ENCODE measurements around the gene UQCC3.
"Not testable (repeated sequence)": the region's sequence is repeated elsewhere in the genome, so short reads cannot be mapped to it uniquely, and the experiment has no call there.

UQCC3 gene

DNA sequence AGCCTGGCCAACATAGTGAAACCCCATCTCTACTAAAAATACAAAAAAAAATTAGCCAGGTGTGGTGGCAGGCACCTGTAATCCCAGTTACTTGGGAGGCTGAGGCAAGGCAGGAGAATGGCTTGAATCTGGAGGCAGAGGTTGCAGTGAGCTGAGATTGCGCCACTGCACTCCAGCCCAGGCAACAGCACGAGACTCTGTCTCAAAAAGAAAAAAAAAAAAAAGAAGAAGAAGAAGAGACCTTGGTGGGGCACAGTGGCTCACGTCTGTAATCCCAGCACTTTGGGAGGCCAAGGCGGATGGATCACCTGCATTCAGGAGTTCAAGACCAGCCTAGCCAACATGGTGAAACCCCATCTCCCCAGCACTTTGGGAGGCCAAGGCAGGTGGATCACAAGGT, 32.4 kb downstream of the UQCC3 start:
- DNase-seq (ENCODE audit: low spot score) = not testable (repeated sequence)

DNA sequence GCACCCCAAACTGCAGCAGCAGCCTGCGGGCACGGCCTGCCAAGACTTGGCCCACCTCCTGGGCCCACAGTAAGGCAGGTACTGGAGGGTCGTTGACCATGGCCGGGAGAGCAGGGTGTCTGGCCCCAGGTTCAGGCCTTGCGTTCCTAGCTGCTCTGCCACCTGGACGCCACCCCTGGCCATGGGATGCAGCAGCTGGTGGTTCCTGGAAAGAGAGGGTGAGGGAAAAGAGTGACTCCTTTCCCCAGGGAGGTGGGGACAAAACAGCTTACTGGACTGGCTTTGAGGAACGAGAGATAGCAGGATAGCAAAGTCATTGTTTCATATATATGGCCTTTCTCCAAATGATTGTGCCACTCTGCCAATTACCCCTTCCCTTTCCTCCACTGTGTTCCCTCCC, 33.9 kb downstream of the UQCC3 start:
- peak; percentile 11 for DNase-seq (ENCODE audit: low spot score)

DNA sequence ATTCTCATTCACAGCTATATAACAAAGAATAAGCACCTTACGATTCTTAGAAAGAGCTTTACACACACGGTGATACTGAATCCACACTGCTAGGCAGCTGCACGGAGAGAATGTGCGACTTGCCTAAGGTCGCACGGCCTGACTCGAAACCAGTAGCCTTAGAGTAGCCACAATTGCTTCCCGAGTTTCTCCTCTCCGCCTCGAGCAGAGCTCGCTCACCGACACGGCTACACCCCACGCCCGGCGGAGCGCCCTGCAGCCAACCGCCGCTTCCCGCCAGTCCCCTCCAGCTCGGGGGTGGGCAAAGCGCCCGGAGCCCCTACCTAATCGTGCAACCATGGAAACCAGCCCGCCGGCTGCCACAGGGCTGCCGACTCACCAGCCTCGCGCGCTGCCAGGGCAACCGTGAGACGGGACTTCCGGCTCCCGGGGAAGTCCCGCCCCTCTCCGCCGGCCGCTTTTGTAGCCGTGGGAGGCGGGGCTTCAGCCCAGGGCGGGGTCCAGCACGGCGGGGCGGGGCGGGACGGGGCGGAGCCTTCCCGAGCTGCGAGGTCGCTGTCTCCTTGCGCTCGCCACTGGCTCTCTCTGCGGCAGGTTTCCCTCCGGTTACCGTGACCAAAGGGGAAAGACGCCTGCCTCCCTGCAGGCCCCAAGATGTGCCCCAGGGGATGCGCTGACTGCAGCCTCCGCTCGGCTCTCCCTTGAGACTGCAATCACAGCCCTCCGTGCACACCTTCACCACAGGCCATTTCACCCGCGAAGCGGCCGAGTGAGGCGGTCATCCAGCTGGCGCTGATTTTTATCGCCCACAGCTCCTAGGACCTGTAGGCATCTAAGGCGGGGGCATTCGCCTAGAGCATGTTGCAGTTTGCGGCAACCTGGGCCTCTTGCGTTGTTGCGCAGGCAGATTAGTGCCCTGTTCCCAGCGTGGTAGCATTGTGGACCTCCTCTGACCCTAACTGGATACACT, 34.7 kb downstream of the UQCC3 start:
- peak; percentile 97 for DNase-seq (ENCODE audit: low spot score)

DNA sequence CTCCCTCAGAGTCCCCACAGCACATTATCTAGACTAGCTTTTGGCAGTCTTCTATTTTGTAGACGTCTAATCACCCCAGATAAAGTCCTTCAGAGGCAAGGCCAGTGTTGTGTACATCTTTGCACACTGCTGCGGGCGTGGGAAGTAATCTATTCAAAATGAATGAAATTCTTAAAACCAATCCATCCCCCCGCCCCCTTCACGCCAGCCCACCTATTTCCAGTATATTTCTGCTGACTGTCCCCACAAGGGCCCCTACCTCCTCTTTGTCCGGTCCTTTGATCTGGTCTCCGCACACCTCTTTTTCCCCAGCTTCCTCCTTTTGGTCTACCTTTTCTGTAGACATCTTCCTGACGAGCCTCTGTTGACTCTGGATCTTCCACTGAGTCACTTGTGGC, 35.4 kb downstream of the UQCC3 start:
- peak; percentile 11 for DNase-seq (ENCODE audit: low spot score)

- DNase-seq (ENCODE audit: low spot score) = peak; percentile 91
Measured at GRCh38 chr11:62707277-62707861, 35.9 kb downstream of the UQCC3 start, which contains the start of the genes BSCL2 and GNG3. TSS of gene BSCL2 (minus strand) at chr11:62707424. CDS start at chr11:62707195, 229 bp downstream. TSS of gene GNG3 (plus strand) at chr11:62707676. CDS start at chr11:62708296, 620 bp downstream.

DNA sequence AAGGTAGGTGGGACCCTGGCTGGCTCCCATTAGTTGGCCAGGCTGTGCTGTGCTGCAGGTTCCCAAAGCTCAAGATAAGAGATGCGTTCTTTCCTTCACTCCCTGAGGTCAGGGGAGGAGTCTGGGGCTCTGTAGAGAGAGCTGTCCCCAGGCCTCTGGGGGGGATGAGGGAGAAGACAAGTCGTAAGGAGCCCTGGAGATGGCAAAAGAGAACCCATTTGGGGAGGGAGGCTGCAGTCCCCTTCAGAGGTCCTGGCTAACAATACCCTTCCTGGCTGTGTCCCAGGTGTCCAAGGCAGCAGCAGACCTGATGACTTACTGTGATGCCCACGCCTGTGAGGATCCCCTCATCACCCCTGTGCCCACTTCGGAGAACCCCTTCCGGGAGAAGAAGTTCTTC, 36.9 kb downstream of the UQCC3 start:
- DNase-seq (ENCODE audit: low spot score) = peak; percentile 11

GRCh38 chr11:62708793-62709192, 37.3 kb downstream of the UQCC3 start:
- DNase-seq (ENCODE audit: low spot score) = peak; percentile 18

DNA sequence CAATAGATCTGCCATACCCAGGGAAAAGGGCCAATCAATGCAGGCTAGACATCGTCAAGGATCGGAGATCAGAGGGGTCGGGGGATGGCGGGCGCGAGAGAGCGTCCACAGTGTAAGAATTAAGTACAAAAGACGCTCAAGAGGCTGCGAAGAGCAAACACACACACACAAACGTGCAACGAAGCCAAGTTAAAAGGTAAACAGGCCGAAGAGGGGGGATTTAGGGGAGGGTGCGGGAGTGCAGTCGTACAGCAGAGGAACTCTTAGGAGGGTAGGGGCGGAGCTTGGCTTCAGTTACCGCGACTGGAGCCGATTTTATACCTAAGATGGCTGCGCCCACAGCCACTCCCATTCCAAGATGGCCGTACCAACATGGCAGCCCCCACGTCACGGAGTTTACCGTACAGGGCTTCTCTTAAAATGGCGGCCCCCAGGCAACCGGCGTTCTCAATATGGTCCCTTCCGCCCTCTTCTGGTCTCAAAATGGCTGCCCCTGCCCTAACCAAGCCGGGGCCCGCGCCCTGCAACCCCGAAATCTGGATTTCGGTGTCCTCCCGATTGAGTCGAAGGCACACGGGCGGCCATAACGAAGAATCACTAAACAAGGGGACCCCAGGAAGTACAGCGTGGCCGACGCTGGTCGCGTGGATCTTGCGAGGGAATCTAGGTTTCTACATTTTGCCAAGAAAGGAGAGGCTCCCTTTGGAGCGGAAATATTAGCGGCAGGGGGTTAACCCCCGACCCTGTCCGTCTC, 38.0 kb downstream of the UQCC3 start:
- peak; percentile 99 for DNase-seq (ENCODE audit: low spot score)

GRCh38 chr11:62710001-62710345, 38.5 kb downstream of the UQCC3 start:
- no peak for DNase-seq (ENCODE audit: low spot score)

DNA sequence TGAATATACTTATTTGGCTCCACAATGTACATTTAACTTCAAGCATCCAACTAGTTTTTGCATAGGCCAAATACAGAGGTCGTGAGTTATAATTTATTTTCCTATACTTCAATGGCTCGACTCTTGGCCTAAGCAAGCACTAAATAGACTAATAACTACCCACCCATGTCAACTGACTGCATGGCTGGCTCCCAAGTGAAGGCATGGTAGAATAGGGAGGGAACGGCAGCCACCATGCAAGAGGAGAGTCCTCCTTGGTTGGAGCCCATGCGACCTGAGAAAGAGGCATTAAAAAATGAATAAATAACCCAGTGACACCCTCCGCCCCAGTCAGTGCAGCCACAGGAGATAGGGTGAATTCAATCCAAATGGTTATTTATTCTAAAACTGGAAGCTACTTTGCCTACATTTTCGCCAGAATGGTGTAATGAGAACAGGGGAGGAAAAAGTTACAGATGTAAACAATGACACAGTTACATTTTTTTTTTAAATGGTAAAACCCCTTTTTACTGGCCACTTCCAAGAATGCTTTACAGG, 40.9 kb downstream of the UQCC3 start:
- no peak for DNase-seq (ENCODE audit: low spot score)

GRCh38 chr11:62712861-62713260, 41.4 kb downstream of the UQCC3 start:
- no peak for DNase-seq (ENCODE audit: low spot score)

DNA sequence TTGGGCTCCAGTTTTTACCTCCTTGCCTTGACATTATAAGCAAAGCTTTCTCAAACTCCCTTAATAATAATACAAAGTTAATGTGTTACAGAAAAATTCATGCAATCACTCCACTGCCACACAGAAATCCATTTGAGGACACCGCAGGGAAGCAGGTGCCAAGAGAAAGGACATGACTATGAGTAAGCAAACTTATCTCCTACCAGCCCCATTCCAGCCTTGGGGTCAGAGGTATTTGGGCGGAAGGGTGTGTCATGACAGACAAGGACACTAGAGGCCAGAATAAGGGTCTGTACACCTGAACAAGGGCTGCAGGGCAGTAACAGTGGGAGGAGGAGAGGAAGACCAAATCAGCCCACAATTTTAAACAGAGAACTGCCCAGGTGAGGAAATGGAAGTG, 41.9 kb downstream of the UQCC3 start:
- no peak for DNase-seq (ENCODE audit: low spot score)

- no peak for DNase-seq (ENCODE audit: low spot score)
Measured at GRCh38 chr11:62715150-62716130, 44.0 kb downstream of the UQCC3 start.

- DNase-seq (ENCODE audit: low spot score) = no peak
Measured at GRCh38 chr11:62716206-62716605, 44.7 kb downstream of the UQCC3 start.

DNA sequence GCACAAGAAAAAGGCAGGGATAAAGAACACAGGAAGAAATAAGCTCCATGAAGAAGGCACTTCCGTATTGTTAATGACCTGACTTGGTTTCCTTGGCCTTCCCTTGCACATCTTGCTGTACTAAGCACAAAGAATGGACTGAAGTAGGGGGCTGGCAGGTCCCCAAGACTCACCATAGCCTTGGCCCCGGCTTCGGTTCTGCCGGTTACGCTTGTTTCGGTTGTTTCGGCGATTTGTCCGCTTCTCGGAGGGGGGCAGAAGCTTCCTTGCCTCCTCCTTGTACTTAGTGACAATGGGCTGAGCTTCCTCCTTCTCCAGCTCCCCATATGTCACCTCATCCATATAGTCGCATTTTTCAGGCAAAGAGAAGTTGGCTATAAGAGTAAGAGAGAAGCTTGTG, 45.3 kb downstream of the UQCC3 start:
- no peak for DNase-seq (ENCODE audit: low spot score)

- no peak for DNase-seq (ENCODE audit: low spot score)
Measured at GRCh38 chr11:62719302-62719978, 48.0 kb downstream of the UQCC3 start.

DNA sequence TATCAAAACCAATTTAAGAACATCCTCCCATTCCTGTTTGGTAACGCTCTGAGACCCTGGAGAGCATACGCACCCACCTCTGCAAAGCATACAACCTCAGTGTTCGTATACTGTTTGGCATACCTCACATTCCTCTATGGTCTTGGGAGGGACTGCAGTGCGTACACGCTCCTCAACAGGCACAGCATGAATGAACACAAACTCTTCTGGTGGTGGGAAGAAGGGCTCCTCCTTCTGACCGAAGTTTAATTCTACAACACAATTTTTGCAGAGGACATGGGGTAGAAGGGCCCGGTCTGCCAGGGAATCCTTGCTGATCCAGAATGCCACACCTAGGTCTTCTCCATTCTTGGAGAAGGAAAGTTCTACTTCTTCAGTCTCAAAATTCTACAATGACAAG, 50.5 kb downstream of the UQCC3 start:
- no peak for DNase-seq (ENCODE audit: low spot score)
